OCI-LY3 (cell line): Measurements from ENCODE around the gene CKMT2.

Source experiments
- H2AFZ ChIP-seq: fragments of 200-600, 300-600 bp; shearing (Covaris generic); 2 replicates; pipeline ENCODE4 v1.6.0; 2014; ENCODE audit warnings: antibody characterized with exemption, low read depth, low read length
- H3K27ac ChIP-seq: fragments of 200-600, 300-600 bp; sonication (generic); 2 replicates; pipeline ENCODE4 v1.5.1; 2014; ENCODE audit warnings: mild to moderate bottlenecking, low read length, moderate library complexity, mixed read lengths
- H3K27me3 ChIP-seq: fragments of 200-600, 300-600 bp; sonication (generic); 2 replicates; pipeline ENCODE4 v1.6.1; 2014; ENCODE audit warnings: low read depth, low read length, mixed read lengths
- H3K36me3 ChIP-seq: fragments of 200-600, 300-600 bp; sonication (generic); replicated peaks from 2 replicates; pipeline ENCODE3; 2014; ENCODE audit warnings: low read depth, low read length, mixed read lengths
- H3K4me1 ChIP-seq: fragments of 300-600, 200-600 bp; sonication (generic); 2 replicates; pipeline ENCODE4 v1.6.1; 2014; ENCODE audit warnings: low read length, mixed read lengths
- H3K4me2 ChIP-seq: fragments of 200-600, 300-600 bp; sonication (generic); 2 replicates; pipeline ENCODE4 v1.6.1; 2014; ENCODE audit warnings: low read length, mixed read lengths
- H3K4me3 ChIP-seq: fragments of 300-600, 200-600 bp; sonication (generic); 2 replicates; pipeline ENCODE4 v1.5.1; 2014; ENCODE audit warnings: antibody characterized with exemption, mild to moderate bottlenecking, low read length, moderate library complexity
- H3K79me2 ChIP-seq: fragments of 300-600, 200-600 bp; shearing (Covaris generic); 2 replicates; pipeline ENCODE4 v1.6.1; 2014; ENCODE audit warnings: mild to moderate bottlenecking, low read length, mixed read lengths
- H3K9ac ChIP-seq: fragments of 300-600, 200-600 bp; shearing (Covaris generic); 2 replicates; pipeline ENCODE4 v1.6.0; 2014; ENCODE audit warnings: mild to moderate bottlenecking, low read length, moderate library complexity
- H3K9me3 ChIP-seq: fragments of 200-600, 300-600 bp; shearing (Covaris generic); 2 replicates; pipeline ENCODE4 v1.6.1; 2014; ENCODE audit warnings: low read length, mixed read lengths; ENCODE audit not compliant: insufficient read depth
- H4K20me1 ChIP-seq: fragments of 200-600, 300-600 bp; sonication (generic); 2 replicates; pipeline ENCODE4 v1.6.1; 2016; ENCODE audit warnings: low read length, mixed read lengths; ENCODE audit not compliant: insufficient read depth
- EZH2phosphoT487 ChIP-seq: fragments of 200-600 bp; shearing (Covaris generic); IDR thresholded peaks from 2 replicates; pipeline ENCODE4 v1.6.1; 2018; ENCODE audit warnings: antibody characterized with exemption, mixed run types, low read depth
- TF ChIP-seq, protein P1 (sequence below): fragments of 200-600, 300-600 bp; sonication (generic); IDR thresholded peaks from 2 replicates; pipeline ENCODE4 v1.5.1; 2014; ENCODE audit warnings: antibody characterized with exemption, low read length, low read depth

CKMT2 gene

GRCh38 chr5:81233080-81233634, at the start of gene CKMT2:
Gene CKMT2, plus strand, starts transcription at chr5:81233322. Its CDS starts 17,811 bp downstream, at chr5:81251133.
- no peaks in the 10 kb centered on the region for H4K20me1 ChIP-seq
- H3K36me3 ChIP-seq = no peaks in the 10 kb centered on the region
- no peaks in the 10 kb centered on the region for H3K79me2 ChIP-seq
- no peak within 1 kb of the TSS for H3K9ac ChIP-seq
- H3K4me1 ChIP-seq = no peaks in the 10 kb centered on the region
- no peaks in the 10 kb centered on the region for H3K27me3 ChIP-seq
- no peak within 1 kb of the TSS for H3K27ac ChIP-seq
- TF ChIP-seq, protein P1, sequence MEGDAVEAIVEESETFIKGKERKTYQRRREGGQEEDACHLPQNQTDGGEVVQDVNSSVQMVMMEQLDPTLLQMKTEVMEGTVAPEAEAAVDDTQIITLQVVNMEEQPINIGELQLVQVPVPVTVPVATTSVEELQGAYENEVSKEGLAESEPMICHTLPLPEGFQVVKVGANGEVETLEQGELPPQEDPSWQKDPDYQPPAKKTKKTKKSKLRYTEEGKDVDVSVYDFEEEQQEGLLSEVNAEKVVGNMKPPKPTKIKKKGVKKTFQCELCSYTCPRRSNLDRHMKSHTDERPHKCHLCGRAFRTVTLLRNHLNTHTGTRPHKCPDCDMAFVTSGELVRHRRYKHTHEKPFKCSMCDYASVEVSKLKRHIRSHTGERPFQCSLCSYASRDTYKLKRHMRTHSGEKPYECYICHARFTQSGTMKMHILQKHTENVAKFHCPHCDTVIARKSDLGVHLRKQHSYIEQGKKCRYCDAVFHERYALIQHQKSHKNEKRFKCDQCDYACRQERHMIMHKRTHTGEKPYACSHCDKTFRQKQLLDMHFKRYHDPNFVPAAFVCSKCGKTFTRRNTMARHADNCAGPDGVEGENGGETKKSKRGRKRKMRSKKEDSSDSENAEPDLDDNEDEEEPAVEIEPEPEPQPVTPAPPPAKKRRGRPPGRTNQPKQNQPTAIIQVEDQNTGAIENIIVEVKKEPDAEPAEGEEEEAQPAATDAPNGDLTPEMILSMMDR = no peak
- no peak for TF ChIP-seq EZH2phosphoT487
- H2AFZ ChIP-seq = no peak within 1 kb of the TSS
- H3K4me3 ChIP-seq = no peak within 1 kb of the TSS
- no peak within 1 kb of the TSS for H3K4me2 ChIP-seq
- no peaks in the 10 kb centered on the region for H3K9me3 ChIP-seq

DNA sequence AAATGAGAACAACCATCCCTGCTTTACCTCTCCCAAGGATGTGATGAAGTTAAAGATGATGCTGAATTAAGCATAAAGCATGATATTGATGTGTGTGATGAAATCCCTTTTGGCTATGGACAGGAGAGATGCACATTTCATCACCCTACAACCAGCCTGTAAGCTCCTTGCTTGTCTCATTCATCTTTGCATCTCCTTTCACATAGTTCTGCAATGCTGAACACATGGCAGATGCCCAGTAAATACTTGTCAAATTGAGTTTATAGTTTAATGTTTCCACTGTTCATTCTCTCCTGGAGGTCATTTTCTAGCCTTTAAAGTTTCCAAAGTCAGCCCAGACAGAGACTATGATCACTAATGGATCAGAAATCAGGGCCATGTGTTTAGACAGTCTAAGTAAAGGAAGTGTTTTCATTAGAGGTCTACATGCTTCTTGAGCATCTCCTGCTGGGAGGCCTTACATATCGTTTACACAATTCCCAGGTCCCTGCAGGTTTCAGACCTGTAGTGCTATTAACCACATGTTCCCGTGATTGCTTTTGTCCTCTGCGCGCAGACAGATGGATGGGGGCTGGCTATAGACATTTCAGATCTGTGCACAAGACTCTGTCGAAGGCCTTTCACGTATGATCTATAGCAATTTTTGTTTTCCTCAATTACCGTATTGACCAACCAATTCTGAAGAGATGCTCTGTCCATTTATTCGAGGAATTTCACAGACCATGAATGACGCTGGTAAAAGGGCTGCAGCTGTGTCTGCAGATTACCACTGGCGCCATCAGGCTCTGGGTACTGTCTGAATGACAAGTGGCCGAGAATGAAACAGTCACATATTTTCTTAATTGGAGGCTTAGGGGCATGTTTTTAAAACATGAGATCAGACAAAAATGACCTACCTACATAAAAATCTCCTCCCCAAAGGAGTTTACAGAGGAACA, 49.0 kb upstream of the CKMT2 start:
- no peak for TF ChIP-seq EZH2phosphoT487
- TF ChIP-seq, protein P1 = no peak
- Histone ChIP-seq H2AFZ (no peak overlapping the region), H3K27ac (no peak overlapping the region), H4K20me1 (no peaks in the 10 kb centered on the region), H3K4me3 (no peak overlapping the region), H3K4me1 (peaks cover 54% of the 10 kb centered on the region), H3K4me2 (peak overlapping the region; percentile 64; the same call in 1 of the 2 replicates), H3K79me2 (no peaks in the 10 kb centered on the region), H3K9ac (no peak overlapping the region), H3K27me3 (no peaks in the 10 kb centered on the region), H3K36me3 (no peaks in the 10 kb centered on the region), H3K9me3 (no peaks in the 10 kb centered on the region)

DNA sequence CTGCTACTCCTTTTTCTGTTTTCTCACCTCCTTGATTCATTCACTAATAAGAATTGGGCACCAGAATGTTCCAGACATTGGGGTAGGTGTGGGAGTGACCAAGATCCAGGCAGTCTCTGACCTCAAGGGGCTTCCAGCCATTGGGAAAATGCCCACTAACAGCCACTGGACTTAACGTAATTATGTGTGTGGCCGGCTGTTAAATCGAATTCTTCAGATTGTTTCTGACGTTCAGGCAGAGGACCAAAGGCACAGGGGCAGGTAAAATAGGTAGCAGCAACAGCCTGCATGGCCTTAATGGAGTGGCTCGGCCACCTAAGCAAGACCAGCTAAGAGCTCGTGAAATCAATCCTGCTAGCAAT, 48.4 kb upstream of the CKMT2 start:
- H3K4me2 ChIP-seq = no peak overlapping the region
- no peak overlapping the region for H3K9ac ChIP-seq
- no peak overlapping the region for H3K4me3 ChIP-seq
- peaks cover 57% of the 10 kb centered on the region for H3K4me1 ChIP-seq
- H4K20me1 ChIP-seq = no peaks in the 10 kb centered on the region
- no peaks in the 10 kb centered on the region for H3K27me3 ChIP-seq
- no peak overlapping the region for H2AFZ ChIP-seq
- no peak for TF ChIP-seq EZH2phosphoT487
- TF ChIP-seq, protein P1 = no peak
- no peak overlapping the region for H3K27ac ChIP-seq
- no peaks in the 10 kb centered on the region for H3K79me2 ChIP-seq
- H3K9me3 ChIP-seq = no peaks in the 10 kb centered on the region
- H3K36me3 ChIP-seq = no peaks in the 10 kb centered on the region

DNA sequence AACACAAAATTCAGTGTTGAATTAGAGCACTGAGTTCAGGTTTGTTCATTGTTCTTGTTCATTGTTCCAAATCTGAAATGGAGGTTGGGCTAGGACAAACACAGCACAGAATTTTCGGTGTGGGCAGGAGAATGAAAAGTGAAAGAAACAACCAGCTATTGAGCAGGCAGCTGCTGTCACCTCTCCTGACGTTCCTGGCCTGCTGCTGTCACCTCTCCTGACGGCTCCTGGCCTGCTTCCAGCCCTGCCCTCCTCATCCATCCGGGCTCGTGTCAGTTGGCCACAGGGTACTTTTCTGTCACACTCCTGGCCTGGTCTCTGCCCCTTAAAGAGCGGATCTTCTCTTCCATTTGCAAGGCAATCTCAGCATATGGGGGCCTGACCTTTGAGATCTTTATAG, 45.2 kb upstream of the CKMT2 start:
- Histone ChIP-seq H3K4me2 (peak overlapping the region; percentile 68), H4K20me1 (no peaks in the 10 kb centered on the region), H2AFZ (no peak overlapping the region), H3K36me3 (no peaks in the 10 kb centered on the region), H3K79me2 (no peaks in the 10 kb centered on the region), H3K27ac (no peak overlapping the region), H3K9ac (no peak overlapping the region), H3K27me3 (peaks cover 10% of the 10 kb centered on the region; the same call in 1 of the 2 replicates), H3K4me1 (peaks cover 40% of the 10 kb centered on the region), H3K9me3 (no peaks in the 10 kb centered on the region), H3K4me3 (no peak overlapping the region)
- TF ChIP-seq, protein P1 = no peak
- no peak for TF ChIP-seq EZH2phosphoT487
